Omental fat pad (tissue), 4 donors: ENCODE measurements around the gene BCL7C. TPM values are rescaled to one million over a fixed set of nuclear protein-coding genes. Genes with fewer than 3 reads are reported as not detected.

Experiments
- ATAC-seq: fragments of 150-250 bp; one replicate; pipeline ENCODE4 v1.9.1; 2016; ENCODE audit warnings: mild to moderate bottlenecking, moderate library complexity; ENCODE audit not compliant: low FRiP score
- DNase-seq: peaks from one replicate; pipeline ENCODE4 v3.0.0-alpha.2; 2019; ENCODE audit warnings: low spot score
- total RNA-seq, 4 donors: library from RNA; depleted of rRNA; stranded (reverse); fragments of >200 nt; gene quantifications; one replicate each; pipeline ENCODE4 v1.1.0, GENCODE V29; 2016
- TF ChIP-seq, protein P1 (sequence below), 3 donors: fragments of 450-650 bp; IDR thresholded peaks; one replicate each; pipeline ENCODE4 v1.5.1; 2016 to 2017; ENCODE audit warnings: antibody characterized with exemption in 3 of 3, mild to moderate bottlenecking in 3 of 3, moderate library complexity in 2 of 3

Gene BCL7C
- total RNA-seq, 4 donors from 2014 or later, result 17.4 to 37.0 (median 22.2) TPM

DNA sequence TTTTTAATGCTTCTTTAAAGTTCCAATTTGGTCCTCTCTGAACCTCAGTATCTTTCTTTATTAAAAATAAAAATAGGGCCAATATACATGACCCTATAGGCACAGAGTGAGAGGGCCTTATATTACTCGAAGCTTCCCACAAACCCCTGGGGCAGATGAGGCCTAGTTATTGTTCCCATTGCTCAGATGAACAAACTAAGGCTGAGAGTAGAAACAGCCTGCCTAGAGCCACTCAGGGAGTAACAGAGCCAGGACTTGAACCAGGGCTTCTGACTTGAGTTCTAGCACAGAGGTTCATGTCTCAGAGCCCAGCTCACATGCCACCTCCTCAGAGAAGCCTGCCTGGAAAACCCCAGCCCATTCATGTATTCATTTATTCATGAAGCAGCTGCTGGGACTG is 7.7 kb downstream of the BCL7C start:
- no peak for DNase-seq
- ATAC-seq, result no peak
- TF ChIP-seq, protein P1, sequence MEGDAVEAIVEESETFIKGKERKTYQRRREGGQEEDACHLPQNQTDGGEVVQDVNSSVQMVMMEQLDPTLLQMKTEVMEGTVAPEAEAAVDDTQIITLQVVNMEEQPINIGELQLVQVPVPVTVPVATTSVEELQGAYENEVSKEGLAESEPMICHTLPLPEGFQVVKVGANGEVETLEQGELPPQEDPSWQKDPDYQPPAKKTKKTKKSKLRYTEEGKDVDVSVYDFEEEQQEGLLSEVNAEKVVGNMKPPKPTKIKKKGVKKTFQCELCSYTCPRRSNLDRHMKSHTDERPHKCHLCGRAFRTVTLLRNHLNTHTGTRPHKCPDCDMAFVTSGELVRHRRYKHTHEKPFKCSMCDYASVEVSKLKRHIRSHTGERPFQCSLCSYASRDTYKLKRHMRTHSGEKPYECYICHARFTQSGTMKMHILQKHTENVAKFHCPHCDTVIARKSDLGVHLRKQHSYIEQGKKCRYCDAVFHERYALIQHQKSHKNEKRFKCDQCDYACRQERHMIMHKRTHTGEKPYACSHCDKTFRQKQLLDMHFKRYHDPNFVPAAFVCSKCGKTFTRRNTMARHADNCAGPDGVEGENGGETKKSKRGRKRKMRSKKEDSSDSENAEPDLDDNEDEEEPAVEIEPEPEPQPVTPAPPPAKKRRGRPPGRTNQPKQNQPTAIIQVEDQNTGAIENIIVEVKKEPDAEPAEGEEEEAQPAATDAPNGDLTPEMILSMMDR (IDR thresholded peaks at IDR 0.05), result no peak

DNA sequence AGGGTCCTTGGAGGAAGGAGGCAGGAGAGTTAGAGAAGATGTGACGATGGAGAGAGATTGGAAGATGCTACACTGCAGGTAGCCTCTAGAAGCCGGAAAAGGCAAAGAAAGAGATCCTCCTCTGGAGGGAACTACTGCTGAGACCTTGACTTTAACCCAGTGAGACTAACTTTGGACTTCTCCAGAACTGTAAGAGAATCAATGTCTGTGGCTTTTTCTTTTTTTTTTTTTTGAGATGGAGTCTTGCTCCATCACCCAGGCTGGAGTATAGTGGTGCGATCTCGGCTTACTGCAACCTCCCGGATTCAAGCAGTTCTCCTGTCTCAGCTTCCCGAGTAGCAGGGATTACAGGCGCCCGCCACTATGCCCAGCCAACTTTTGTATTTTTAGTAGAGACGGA is 8.7 kb downstream of the BCL7C start:
- TF ChIP-seq, protein P1 (IDR thresholded peaks at IDR 0.05), result no peak
- ATAC-seq, result no peak
- no peak for DNase-seq

DNA sequence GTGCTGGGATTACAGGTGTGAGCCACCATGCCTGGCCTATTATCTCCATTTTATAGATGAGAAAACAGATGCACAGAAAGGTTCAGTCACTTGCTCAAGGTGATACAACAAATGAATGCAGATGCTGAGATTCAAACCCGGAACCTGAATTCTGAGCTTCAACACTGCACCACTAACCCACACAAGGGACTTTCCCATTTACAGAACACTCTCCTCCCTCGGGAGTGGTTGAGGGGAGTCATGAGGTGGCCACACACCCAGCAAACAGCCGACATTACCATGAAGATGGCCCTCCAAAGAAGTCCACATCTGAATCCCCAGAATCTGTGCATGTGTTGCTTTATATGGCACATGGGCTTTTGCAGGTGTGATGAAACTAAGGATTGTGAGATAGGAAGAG is 9.1 kb downstream of the BCL7C start:
- TF ChIP-seq, protein P1 (IDR thresholded peaks at IDR 0.05), result no peak
- ATAC-seq (no peak), DNase-seq (no peak)

DNA sequence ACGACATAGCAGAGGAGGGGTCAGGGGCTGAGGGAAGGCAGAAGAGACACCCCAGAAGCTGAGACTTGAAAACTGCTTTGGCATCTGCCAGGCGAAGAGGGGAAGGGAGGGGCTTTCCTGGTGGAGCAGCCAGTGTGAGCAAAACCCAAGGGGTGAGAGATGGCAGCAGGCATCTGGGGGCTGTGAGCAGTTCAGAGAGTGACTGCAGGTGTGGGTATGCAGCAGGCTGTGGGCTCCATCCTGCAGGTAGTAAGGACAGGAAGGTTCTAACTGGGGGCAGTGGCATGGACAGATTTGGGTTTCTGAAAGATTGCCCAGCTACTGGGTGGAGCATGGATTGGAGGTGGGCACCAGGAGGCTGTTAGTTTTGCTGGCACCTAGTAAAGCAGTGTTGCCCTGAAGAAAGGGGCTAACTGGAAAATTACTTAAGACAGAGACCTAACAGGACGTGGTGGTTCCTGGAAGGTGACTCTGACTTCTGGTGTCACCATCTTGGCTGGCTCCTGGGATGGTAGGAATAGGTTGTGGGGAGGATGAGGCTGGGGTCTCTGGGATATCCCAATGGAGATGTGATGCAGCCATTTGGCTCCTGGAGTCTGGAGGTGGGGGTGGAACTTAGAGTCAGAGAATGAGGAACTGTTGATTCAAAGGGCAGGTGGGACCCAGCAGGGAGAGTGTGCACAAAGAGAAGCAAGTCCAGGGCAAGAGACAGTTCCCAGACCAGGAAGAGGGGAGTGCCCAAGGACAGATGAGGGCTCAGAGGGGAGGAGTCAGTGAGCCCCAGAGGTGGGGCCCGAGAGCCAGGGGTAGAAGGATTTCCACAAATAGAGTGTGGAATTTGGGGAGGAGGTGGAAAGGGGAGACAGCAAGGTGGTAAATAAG is 11.2 kb downstream of the BCL7C start:
- ATAC-seq (no peak), DNase-seq (no peak)
- TF ChIP-seq, protein P1 (IDR thresholded peaks at IDR 0.05), result no peak

DNA sequence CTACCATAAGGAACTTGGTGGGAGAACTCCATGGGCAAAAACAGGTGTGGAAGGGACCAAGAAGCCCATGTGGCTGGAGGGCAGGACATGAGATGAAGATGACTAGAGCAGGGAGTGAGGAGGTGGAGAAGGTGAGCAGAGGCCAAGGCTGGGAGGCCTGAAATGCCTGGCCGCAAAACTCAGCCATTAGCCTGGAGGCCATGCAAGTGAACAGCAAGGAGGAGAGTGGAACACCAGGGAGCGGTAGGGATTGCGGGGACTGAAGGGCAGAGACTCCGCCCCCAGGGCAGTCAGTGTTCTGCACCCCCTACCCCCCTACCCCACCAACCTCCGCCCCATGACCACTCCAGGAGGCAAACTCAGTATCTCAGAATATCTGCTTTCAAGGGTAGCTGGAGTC is 17.0 kb downstream of the BCL7C start:
- ATAC-seq, result no peak
- no peak for DNase-seq
- TF ChIP-seq, protein P1 (IDR thresholded peaks at IDR 0.05), result no peak

DNA sequence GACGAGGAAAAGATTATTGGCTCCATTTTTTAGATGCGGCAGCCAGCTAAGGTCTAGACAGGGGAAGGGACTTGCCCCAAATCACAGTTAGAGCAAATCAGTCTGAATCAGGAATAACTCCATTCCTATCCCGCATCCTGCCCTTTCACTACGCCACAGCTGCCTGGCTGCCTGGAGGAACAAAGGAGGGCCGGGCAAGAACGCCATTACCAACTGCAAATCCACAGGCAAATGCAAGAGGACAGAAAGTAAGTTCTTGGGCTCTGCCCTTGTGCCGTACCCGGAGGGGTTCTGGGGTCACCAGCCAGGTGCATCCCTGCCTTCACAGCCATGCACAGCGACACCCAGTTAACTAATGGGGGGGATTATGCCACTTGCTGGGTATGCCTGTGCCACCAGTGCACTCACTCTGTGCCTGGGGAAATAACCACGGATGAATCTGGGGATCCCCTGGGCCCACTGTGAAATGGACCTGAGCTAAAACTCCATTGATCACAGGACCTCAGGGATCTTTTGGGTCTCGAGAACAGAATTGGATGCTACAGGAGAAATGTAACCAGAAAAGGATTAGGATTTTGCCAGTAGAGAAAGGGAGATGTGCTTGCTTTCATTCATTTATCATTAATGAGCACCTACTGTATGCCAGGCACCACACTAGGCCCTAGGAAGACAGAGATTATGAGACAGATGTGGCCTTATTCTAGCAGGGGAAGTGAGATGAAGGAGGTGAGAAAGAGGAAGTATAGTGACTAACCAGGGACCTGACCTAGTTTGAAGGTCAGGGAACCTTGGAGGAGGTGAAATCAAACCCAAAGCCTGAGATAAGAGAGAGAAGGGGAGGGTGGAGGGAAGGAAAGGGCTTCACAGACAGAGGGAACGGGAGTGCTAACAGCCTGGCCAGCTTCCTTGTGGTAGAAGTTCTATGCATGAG is 17.7 kb downstream of the BCL7C start:
- TF ChIP-seq, protein P1 (IDR thresholded peaks at IDR 0.05), result no peak
- DNase-seq (no peak), ATAC-seq (no peak)
